Measurements from ENCODE around the gene POC1B. TPM values are rescaled to one million over a fixed set of nuclear protein-coding genes. Genes with fewer than 3 reads are reported as not detected.

Gene POC1B
- total and polyA plus RNA-seq, 5 donors from 2014 or later: 22.1 to 38.0 (median 33.0) TPM

- Mint-ChIP-seq H3K4me3 (no peak overlapping the region), H3K36me3 (peaks cover 18% of the 10 kb centered on the region), H3K4me1 (peaks cover 0 to 20% (median 13%) of the 10 kb centered on the region in 4 donors), H3K9me3 (no peaks in the 10 kb centered on the region), H3K27me3 (no peaks in the 10 kb centered on the region), H3K27ac (no peak overlapping the region)
- no peaks in the 10 kb centered on the region for H3K9me3 ChIP-seq (ENCODE audit: control insufficient read depth in 2 of 2, low read length in 2 of 2)
- no peak for ATAC-seq (ENCODE audit: low read depth in 2 of 2)
- H3K4me1 ChIP-seq (ENCODE audit: control insufficient read depth, insufficient read depth, low read length, poor library complexity, severe bottlenecking): no peaks in the 10 kb centered on the region
- H3K36me3 ChIP-seq (ENCODE audit: control insufficient read depth, insufficient read depth, low read length): peaks cover 5% of the 10 kb centered on the region
- no peak overlapping the region for H3K27ac ChIP-seq (ENCODE audit: insufficient read depth, low read length, poor library complexity, severe bottlenecking)
- H3K27me3 ChIP-seq (ENCODE audit: control insufficient read depth, insufficient read depth, low read length): no peaks in the 10 kb centered on the region
- H3K4me3 ChIP-seq (ENCODE audit: low read depth, low read length): no peak overlapping the region
- no peak for DNase-seq
Measured at GRCh38 chr12:89504560-89505346, 21.1 kb downstream of the POC1B start.

- ATAC-seq (ENCODE audit: low read depth in 2 of 2) (no peak), DNase-seq (no peak)
- Mint-ChIP-seq H3K9me3 (no peaks in the 10 kb centered on the region), H3K36me3 (peaks cover 35% of the 10 kb centered on the region), H3K4me3 (peak overlapping the region in 1 of 4 donors; percentile 27), H3K27me3 (no peaks in the 10 kb centered on the region), H3K27ac (no peak overlapping the region), H3K4me1 (peaks cover 0 to 17% (median 12%) of the 10 kb centered on the region in 4 donors)
- peaks cover 8% of the 10 kb centered on the region for H3K36me3 ChIP-seq (ENCODE audit: control insufficient read depth, insufficient read depth, low read length)
- no peaks in the 10 kb centered on the region for H3K9me3 ChIP-seq (ENCODE audit: control insufficient read depth in 2 of 2, low read length in 2 of 2)
- no peaks in the 10 kb centered on the region for H3K27me3 ChIP-seq (ENCODE audit: control insufficient read depth, insufficient read depth, low read length)
- H3K4me1 ChIP-seq (ENCODE audit: control insufficient read depth, insufficient read depth, low read length, poor library complexity, severe bottlenecking): no peaks in the 10 kb centered on the region
- H3K4me3 ChIP-seq (ENCODE audit: low read depth, low read length): no peak overlapping the region
- H3K27ac ChIP-seq (ENCODE audit: insufficient read depth, low read length, poor library complexity, severe bottlenecking): no peak overlapping the region
Measured at GRCh38 chr12:89501793-89502192, 24.1 kb downstream of the POC1B start.

GRCh38 chr12:89499857-89500256 is 26.0 kb downstream of the POC1B start:
- Histone ChIP-seq H3K9me3 (ENCODE audit: control insufficient read depth in 2 of 2, low read length in 2 of 2) (no peaks in the 10 kb centered on the region), H3K4me3 (ENCODE audit: low read depth, low read length) (no peak overlapping the region), H3K27me3 (ENCODE audit: control insufficient read depth, insufficient read depth, low read length) (no peaks in the 10 kb centered on the region), H3K27ac (ENCODE audit: insufficient read depth, low read length, poor library complexity, severe bottlenecking) (no peak overlapping the region), H3K4me1 (ENCODE audit: control insufficient read depth, insufficient read depth, low read length, poor library complexity, severe bottlenecking) (peaks cover 4% of the 10 kb centered on the region), H3K36me3 (ENCODE audit: control insufficient read depth, insufficient read depth, low read length) (peaks cover 8% of the 10 kb centered on the region)
- H3K27ac Mint-ChIP-seq: no peak overlapping the region
- no peaks in the 10 kb centered on the region for H3K9me3 Mint-ChIP-seq
- no peaks in the 10 kb centered on the region for H3K27me3 Mint-ChIP-seq
- ATAC-seq (ENCODE audit: low read depth in 2 of 2) (no peak), DNase-seq (no peak)
- peaks cover 5 to 24% (median 11%) of the 10 kb centered on the region in 4 donors for H3K4me1 Mint-ChIP-seq
- H3K4me3 Mint-ChIP-seq: no peak overlapping the region
- H3K36me3 Mint-ChIP-seq: peaks cover 37% of the 10 kb centered on the region

GRCh38 chr12:89497467-89497866 is 28.4 kb downstream of the POC1B start:
- no peak overlapping the region for H3K4me3 ChIP-seq (ENCODE audit: low read depth, low read length)
- H3K4me1 ChIP-seq (ENCODE audit: control insufficient read depth, insufficient read depth, low read length, poor library complexity, severe bottlenecking): peaks cover 4% of the 10 kb centered on the region
- H3K9me3 ChIP-seq (ENCODE audit: control insufficient read depth in 2 of 2, low read length in 2 of 2): no peaks in the 10 kb centered on the region
- H3K27me3 ChIP-seq (ENCODE audit: control insufficient read depth, insufficient read depth, low read length): no peaks in the 10 kb centered on the region
- Mint-ChIP-seq H3K9me3 (no peaks in the 10 kb centered on the region), H3K4me1 (peaks cover 13 to 32% (median 21%) of the 10 kb centered on the region in 4 donors), H3K36me3 (peaks cover 51% of the 10 kb centered on the region), H3K4me3 (no peak overlapping the region), H3K27ac (no peak overlapping the region), H3K27me3 (no peaks in the 10 kb centered on the region)
- ATAC-seq (ENCODE audit: low read depth in 2 of 2): no peak
- DNase-seq: no peak
- no peak overlapping the region for H3K27ac ChIP-seq (ENCODE audit: insufficient read depth, low read length, poor library complexity, severe bottlenecking)
- H3K36me3 ChIP-seq (ENCODE audit: control insufficient read depth, insufficient read depth, low read length): peaks cover 8% of the 10 kb centered on the region

GRCh38 chr12:89497005-89497404 is 28.8 kb downstream of the POC1B start:
- no peak overlapping the region for H3K27ac ChIP-seq (ENCODE audit: insufficient read depth, low read length, poor library complexity, severe bottlenecking)
- H3K4me1 ChIP-seq (ENCODE audit: control insufficient read depth, insufficient read depth, low read length, poor library complexity, severe bottlenecking): peaks cover 4% of the 10 kb centered on the region
- no peaks in the 10 kb centered on the region for H3K27me3 Mint-ChIP-seq
- peaks cover 13 to 28% (median 20%) of the 10 kb centered on the region in 4 donors for H3K4me1 Mint-ChIP-seq
- ATAC-seq (ENCODE audit: low read depth in 2 of 2): no peak
- no peak overlapping the region for H3K27ac Mint-ChIP-seq
- no peak overlapping the region for H3K4me3 Mint-ChIP-seq
- H3K9me3 ChIP-seq (ENCODE audit: control insufficient read depth in 2 of 2, low read length in 2 of 2): no peaks in the 10 kb centered on the region
- H3K9me3 Mint-ChIP-seq: no peaks in the 10 kb centered on the region
- H3K36me3 Mint-ChIP-seq: peaks cover 51% of the 10 kb centered on the region
- no peak for DNase-seq
- H3K27me3 ChIP-seq (ENCODE audit: control insufficient read depth, insufficient read depth, low read length): no peaks in the 10 kb centered on the region
- peaks cover 9% of the 10 kb centered on the region for H3K36me3 ChIP-seq (ENCODE audit: control insufficient read depth, insufficient read depth, low read length)
- no peak overlapping the region for H3K4me3 ChIP-seq (ENCODE audit: low read depth, low read length)

GRCh38 chr12:89494411-89495231 is 31.2 kb downstream of the POC1B start:
- peaks cover 22% of the 10 kb centered on the region for H3K36me3 ChIP-seq (ENCODE audit: control insufficient read depth, insufficient read depth, low read length)
- peaks cover 4% of the 10 kb centered on the region for H3K4me1 ChIP-seq (ENCODE audit: control insufficient read depth, insufficient read depth, low read length, poor library complexity, severe bottlenecking)
- H3K27me3 ChIP-seq (ENCODE audit: control insufficient read depth, insufficient read depth, low read length): no peaks in the 10 kb centered on the region
- peaks cover 13 to 23% (median 18%) of the 10 kb centered on the region in 4 donors for H3K4me1 Mint-ChIP-seq
- peak overlapping the region in 2 of 4 donors; percentile 0 to 22 for H3K4me3 Mint-ChIP-seq
- ATAC-seq (ENCODE audit: low read depth in 2 of 2) (peak; percentile 68 to 75), DNase-seq (peak in 2 of 3 donors; percentile 15 to 82)
- H3K9me3 ChIP-seq (ENCODE audit: control insufficient read depth in 2 of 2, low read length in 2 of 2): no peaks in the 10 kb centered on the region
- peak overlapping the region; percentile 24 to 30 (median 25) for H3K27ac Mint-ChIP-seq
- H3K27me3 Mint-ChIP-seq: no peaks in the 10 kb centered on the region
- no peak overlapping the region for H3K27ac ChIP-seq (ENCODE audit: insufficient read depth, low read length, poor library complexity, severe bottlenecking)
- H3K36me3 Mint-ChIP-seq: peaks cover 50% of the 10 kb centered on the region
- H3K4me3 ChIP-seq (ENCODE audit: low read depth, low read length): no peak overlapping the region
- H3K9me3 Mint-ChIP-seq: no peaks in the 10 kb centered on the region

GRCh38 chr12:89493670-89494302 is 32.1 kb downstream of the POC1B start:
- Histone ChIP-seq H3K27me3 (ENCODE audit: control insufficient read depth, insufficient read depth, low read length) (no peaks in the 10 kb centered on the region), H3K4me1 (ENCODE audit: control insufficient read depth, insufficient read depth, low read length, poor library complexity, severe bottlenecking) (peaks cover 4% of the 10 kb centered on the region), H3K36me3 (ENCODE audit: control insufficient read depth, insufficient read depth, low read length) (peaks cover 23% of the 10 kb centered on the region), H3K9me3 (ENCODE audit: control insufficient read depth in 2 of 2, low read length in 2 of 2) (no peaks in the 10 kb centered on the region), H3K4me3 (ENCODE audit: low read depth, low read length) (no peak overlapping the region), H3K27ac (ENCODE audit: insufficient read depth, low read length, poor library complexity, severe bottlenecking) (no peak overlapping the region)
- H3K9me3 Mint-ChIP-seq: no peaks in the 10 kb centered on the region
- DNase-seq: no peak
- H3K36me3 Mint-ChIP-seq: peaks cover 51% of the 10 kb centered on the region
- peaks cover 13 to 23% (median 19%) of the 10 kb centered on the region in 4 donors for H3K4me1 Mint-ChIP-seq
- H3K4me3 Mint-ChIP-seq: no peak overlapping the region
- no peaks in the 10 kb centered on the region for H3K27me3 Mint-ChIP-seq
- peak overlapping the region in 2 of 3 donors; percentile 17 to 25 for H3K27ac Mint-ChIP-seq
- no peak for ATAC-seq (ENCODE audit: low read depth in 2 of 2)

Measured in CD4-positive, CD25-positive, alpha-beta regulatory T cell (primary cell).